Measurements from ENCODE around the gene PSAPL1.

Gene PSAPL1

GRCh38 chr4:7434766-7435150, at the start of gene PSAPL1:
Gene PSAPL1 (minus strand): TSS chr4:7434930. CDS start chr4:7434879, 51 bp downstream.
- TF ChIP-seq CTCF (IDR thresholded peaks at IDR 0.05; ENCODE audit: control insufficient read depth, insufficient read depth, low read depth, low read length, missing control alignments) = no peak
- DNase-seq (ENCODE audit: low read depth) = no peak
- no peak within 1 kb of the TSS for H3K4me3 ChIP-seq (ENCODE audit: control insufficient read depth, low read depth, low read length)

- DNase-seq (ENCODE audit: low read depth) = no peak
- TF ChIP-seq CTCF (IDR thresholded peaks at IDR 0.05; ENCODE audit: control insufficient read depth, insufficient read depth, low read depth, low read length, missing control alignments) = no peak
- no peak overlapping the region for H3K4me3 ChIP-seq (ENCODE audit: control insufficient read depth, low read depth, low read length)
Measured at GRCh38 chr4:7481227-7481626, 46.5 kb upstream of the PSAPL1 start.

GRCh38 chr4:7480423-7480822, 45.7 kb upstream of the PSAPL1 start:
- H3K4me3 ChIP-seq (ENCODE audit: control insufficient read depth, low read depth, low read length) = no peak overlapping the region
- DNase-seq (ENCODE audit: low read depth) = no peak
- TF ChIP-seq CTCF (IDR thresholded peaks at IDR 0.05; ENCODE audit: control insufficient read depth, insufficient read depth, low read depth, low read length, missing control alignments) = no peak

GRCh38 chr4:7478665-7479064, 43.9 kb upstream of the PSAPL1 start:
- H3K4me3 ChIP-seq (ENCODE audit: control insufficient read depth, low read depth, low read length) = no peak overlapping the region
- DNase-seq (ENCODE audit: low read depth) = no peak
- no peak for TF ChIP-seq CTCF (IDR thresholded peaks at IDR 0.05; ENCODE audit: control insufficient read depth, insufficient read depth, low read depth, low read length, missing control alignments)

GRCh38 chr4:7477695-7478094, 43.0 kb upstream of the PSAPL1 start:
- no peak for TF ChIP-seq CTCF (IDR thresholded peaks at IDR 0.05; ENCODE audit: control insufficient read depth, insufficient read depth, low read depth, low read length, missing control alignments)
- no peak overlapping the region for H3K4me3 ChIP-seq (ENCODE audit: control insufficient read depth, low read depth, low read length)
- DNase-seq (ENCODE audit: low read depth) = no peak

- DNase-seq (ENCODE audit: low read depth) = no peak
- H3K4me3 ChIP-seq (ENCODE audit: control insufficient read depth, low read depth, low read length) = no peak overlapping the region
- TF ChIP-seq CTCF (IDR thresholded peaks at IDR 0.05; ENCODE audit: control insufficient read depth, insufficient read depth, low read depth, low read length, missing control alignments) = no peak
Measured at GRCh38 chr4:7476820-7477219, 42.1 kb upstream of the PSAPL1 start.

- no peak for DNase-seq (ENCODE audit: low read depth)
- no peak overlapping the region for H3K4me3 ChIP-seq (ENCODE audit: control insufficient read depth, low read depth, low read length)
- TF ChIP-seq CTCF (IDR thresholded peaks at IDR 0.05; ENCODE audit: control insufficient read depth, insufficient read depth, low read depth, low read length, missing control alignments) = no peak
Measured at GRCh38 chr4:7475207-7475606, 40.5 kb upstream of the PSAPL1 start.

All from AG09309 (cell line).